ENCODE results near the gene GOLGA2.

GOLGA2 gene

GRCh38 chr9:128225770-128226411 lies 49.9 kb downstream of the GOLGA2 start:
- FAIRE-seq = no peak
- DNase-seq (ENCODE audit: insufficient read length) = no peak
- TF ChIP-seq TAF1 (IDR thresholded peaks at IDR 0.05; ENCODE audit: borderline replicate concordance, low read depth, low read length) (no peak), POLR2AphosphoS5 (IDR thresholded peaks at IDR 0.05; ENCODE audit: low read depth, low read length) (no peak), POLR2A (IDR thresholded peaks at IDR 0.05; ENCODE audit: low read depth, low read length) (no peak)

GRCh38 chr9:128224877-128225276 lies 50.9 kb downstream of the GOLGA2 start:
- FAIRE-seq = no peak
- no peak for DNase-seq (ENCODE audit: insufficient read length)
- TF ChIP-seq TAF1 (IDR thresholded peaks at IDR 0.05; ENCODE audit: borderline replicate concordance, low read depth, low read length) (no peak), POLR2AphosphoS5 (IDR thresholded peaks at IDR 0.05; ENCODE audit: low read depth, low read length) (no peak), POLR2A (IDR thresholded peaks at IDR 0.05; ENCODE audit: low read depth, low read length) (no peak)

- TF ChIP-seq TAF1 (IDR thresholded peaks at IDR 0.05; ENCODE audit: borderline replicate concordance, low read depth, low read length) = no peak
- TF ChIP-seq POLR2AphosphoS5 (IDR thresholded peaks at IDR 0.05; ENCODE audit: low read depth, low read length) = no peak
- no peak for TF ChIP-seq POLR2A (IDR thresholded peaks at IDR 0.05; ENCODE audit: low read depth, low read length)
Measured at GRCh38 chr9:128222880-128223670, 52.7 kb downstream of the GOLGA2 start.

GRCh38 chr9:128222026-128222425 lies 53.8 kb downstream of the GOLGA2 start:
- no peak for DNase-seq (ENCODE audit: insufficient read length)
- TF ChIP-seq POLR2A (IDR thresholded peaks at IDR 0.05; ENCODE audit: low read depth, low read length) = no peak
- no peak for TF ChIP-seq POLR2AphosphoS5 (IDR thresholded peaks at IDR 0.05; ENCODE audit: low read depth, low read length)
- no peak for FAIRE-seq

More at GRCh38 chr9:128222880-128223670, 52.7 kb downstream of the GOLGA2 start:
- no peak for DNase-seq (ENCODE audit: insufficient read length)
- no peak for FAIRE-seq

- DNase-seq (ENCODE audit: insufficient read length) (no peak), FAIRE-seq (no peak)
- TF ChIP-seq TAF1 (IDR thresholded peaks at IDR 0.05; ENCODE audit: borderline replicate concordance, low read depth, low read length) (no peak), POLR2AphosphoS5 (IDR thresholded peaks at IDR 0.05; ENCODE audit: low read depth, low read length) (no peak), POLR2A (IDR thresholded peaks at IDR 0.05; ENCODE audit: low read depth, low read length) (no peak)
Measured at GRCh38 chr9:128219831-128220230, 56.0 kb downstream of the GOLGA2 start.

- TF ChIP-seq TAF1 (IDR thresholded peaks at IDR 0.05; ENCODE audit: borderline replicate concordance, low read depth, low read length) (no peak), POLR2AphosphoS5 (IDR thresholded peaks at IDR 0.05; ENCODE audit: low read depth, low read length) (no peak), POLR2A (IDR thresholded peaks at IDR 0.05; ENCODE audit: low read depth, low read length) (no peak)
- DNase-seq (ENCODE audit: insufficient read length) (peak; percentile 96), FAIRE-seq (peak; percentile 97)
Measured at GRCh38 chr9:128218518-128219389, 57.1 kb downstream of the GOLGA2 start.

- FAIRE-seq (no peak), DNase-seq (ENCODE audit: insufficient read length) (no peak)
- no peak for TF ChIP-seq POLR2AphosphoS5 (IDR thresholded peaks at IDR 0.05; ENCODE audit: low read depth, low read length)
- TF ChIP-seq POLR2A (IDR thresholded peaks at IDR 0.05; ENCODE audit: low read depth, low read length) = no peak
- no peak for TF ChIP-seq TAF1 (IDR thresholded peaks at IDR 0.05; ENCODE audit: borderline replicate concordance, low read depth, low read length)
Measured at GRCh38 chr9:128218172-128218517, 57.7 kb downstream of the GOLGA2 start.

- DNase-seq (ENCODE audit: insufficient read length) (no peak), FAIRE-seq (no peak)
- TF ChIP-seq POLR2A (IDR thresholded peaks at IDR 0.05; ENCODE audit: low read depth, low read length) (no peak), TAF1 (IDR thresholded peaks at IDR 0.05; ENCODE audit: borderline replicate concordance, low read depth, low read length) (no peak), POLR2AphosphoS5 (IDR thresholded peaks at IDR 0.05; ENCODE audit: low read depth, low read length) (no peak)
Measured at GRCh38 chr9:128216781-128217553, 58.8 kb downstream of the GOLGA2 start.

GRCh38 chr9:128215491-128216409 lies 60.1 kb downstream of the GOLGA2 start:
- DNase-seq (ENCODE audit: insufficient read length) (no peak), FAIRE-seq (no peak)
- no peak for TF ChIP-seq TAF1 (IDR thresholded peaks at IDR 0.05; ENCODE audit: borderline replicate concordance, low read depth, low read length)
- TF ChIP-seq POLR2AphosphoS5 (IDR thresholded peaks at IDR 0.05; ENCODE audit: low read depth, low read length) = no peak
- no peak for TF ChIP-seq POLR2A (IDR thresholded peaks at IDR 0.05; ENCODE audit: low read depth, low read length)

Measured in GM12892 (cell line).